ENCODE results near the gene PCDHGB3. TPM values are rescaled to one million over a fixed set of nuclear protein-coding genes. Genes with fewer than 3 reads are reported as not detected.
A peak's percentile ranks its signal among the peaks of the same experiment; 100 is the strongest.

Gene PCDHGB3
- total RNA-seq, 2 donors from 2014 or later, result 11.2 to 15.4 TPM

DNA sequence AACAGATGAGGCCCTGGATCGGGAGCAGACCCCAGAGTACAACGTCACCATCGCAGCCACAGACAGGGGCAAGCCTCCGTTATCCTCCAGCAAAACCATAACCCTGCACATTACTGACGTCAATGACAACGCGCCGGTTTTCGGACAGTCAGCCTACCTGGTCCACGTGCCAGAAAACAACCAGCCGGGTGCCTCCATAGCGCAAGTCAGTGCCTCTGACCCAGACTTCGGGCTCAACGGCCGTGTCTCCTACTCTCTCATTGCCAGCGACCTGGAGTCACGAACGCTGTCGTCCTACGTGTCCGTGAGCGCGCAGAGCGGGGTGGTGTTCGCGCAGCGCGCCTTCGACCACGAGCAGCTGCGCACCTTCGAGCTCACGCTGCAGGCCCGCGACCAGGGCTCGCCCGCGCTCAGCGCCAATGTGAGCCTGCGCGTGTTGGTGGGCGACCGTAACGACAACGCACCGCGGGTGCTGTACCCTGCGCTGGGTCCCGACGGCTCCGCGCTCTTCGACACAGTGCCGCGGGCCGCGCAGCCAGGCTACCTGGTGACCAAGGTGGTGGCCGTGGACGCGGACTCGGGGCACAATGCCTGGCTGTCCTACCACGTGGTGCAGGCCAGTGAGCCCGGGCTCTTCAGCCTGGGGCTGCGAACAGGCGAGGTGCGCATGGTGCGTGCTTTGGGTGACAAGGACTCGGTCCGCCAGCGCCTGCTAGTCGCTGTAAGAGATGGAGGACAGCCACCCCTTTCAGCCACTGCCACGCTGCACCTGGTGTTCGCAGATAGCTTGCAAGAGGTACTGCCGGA lies 49.2 kb downstream of the PCDHGB3 start:
- ATAC-seq (ENCODE audit: insufficient number of reproducible peaks, low FRiP score, low read depth), result no peak
- H3K4me3 ChIP-seq, result peak overlapping the region; percentile 33

DNA sequence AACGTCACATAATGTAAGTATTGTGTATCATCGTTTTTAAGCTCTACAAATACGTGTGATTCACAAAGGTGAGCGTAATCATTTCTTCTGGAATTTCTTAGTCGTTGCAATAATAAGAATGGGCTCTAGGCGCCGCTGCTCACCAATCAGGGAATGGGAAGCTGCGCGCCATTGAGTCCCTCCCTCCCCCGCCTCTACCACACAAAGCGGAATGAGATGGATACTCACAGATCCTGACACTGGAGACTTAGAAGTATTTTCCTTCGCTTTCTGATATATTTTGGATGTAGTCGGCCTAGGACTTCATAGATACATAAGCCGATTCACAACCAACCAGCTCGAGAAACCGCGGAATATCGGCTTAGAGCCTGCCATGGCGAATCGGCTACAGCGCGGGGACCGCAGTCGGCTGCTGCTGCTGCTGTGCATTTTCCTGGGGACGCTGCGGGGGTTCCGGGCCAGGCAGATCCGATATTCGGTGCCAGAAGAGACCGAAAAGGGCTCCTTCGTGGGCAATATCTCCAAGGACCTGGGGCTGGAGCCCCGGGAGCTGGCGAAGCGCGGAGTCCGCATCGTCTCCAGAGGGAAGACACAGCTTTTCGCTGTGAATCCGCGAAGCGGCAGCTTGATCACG lies 50.9 kb downstream of the PCDHGB3 start, which contains the start of gene PCDHGA11:
TSS of gene PCDHGA11 (plus strand) at position 197 of the 634 bp plus-strand sequence. CDS start at position 374, 177 bp downstream.
- Histone ChIP-seq H3K27me3 (replicated peaks; ENCODE audit: insufficient read depth) (no peaks in the 10 kb centered on the region), H3K27ac (no peak within 1 kb of the TSS), H3K4me3 (peak within 1 kb of the TSS; percentile 63), H3K9me3 (peaks cover 99% of the 10 kb centered on the region), H3K4me1 (ENCODE audit: control insufficient read depth in 1 of 2, low read depth in 2 of 2) (no peaks in the 10 kb centered on the region), H3K36me3 (no peaks in the 10 kb centered on the region)
- ATAC-seq (ENCODE audit: insufficient number of reproducible peaks, low FRiP score, low read depth) (no peak), DNase-seq (ENCODE audit: low spot score) (no peak)
- TF ChIP-seq, protein P1, sequence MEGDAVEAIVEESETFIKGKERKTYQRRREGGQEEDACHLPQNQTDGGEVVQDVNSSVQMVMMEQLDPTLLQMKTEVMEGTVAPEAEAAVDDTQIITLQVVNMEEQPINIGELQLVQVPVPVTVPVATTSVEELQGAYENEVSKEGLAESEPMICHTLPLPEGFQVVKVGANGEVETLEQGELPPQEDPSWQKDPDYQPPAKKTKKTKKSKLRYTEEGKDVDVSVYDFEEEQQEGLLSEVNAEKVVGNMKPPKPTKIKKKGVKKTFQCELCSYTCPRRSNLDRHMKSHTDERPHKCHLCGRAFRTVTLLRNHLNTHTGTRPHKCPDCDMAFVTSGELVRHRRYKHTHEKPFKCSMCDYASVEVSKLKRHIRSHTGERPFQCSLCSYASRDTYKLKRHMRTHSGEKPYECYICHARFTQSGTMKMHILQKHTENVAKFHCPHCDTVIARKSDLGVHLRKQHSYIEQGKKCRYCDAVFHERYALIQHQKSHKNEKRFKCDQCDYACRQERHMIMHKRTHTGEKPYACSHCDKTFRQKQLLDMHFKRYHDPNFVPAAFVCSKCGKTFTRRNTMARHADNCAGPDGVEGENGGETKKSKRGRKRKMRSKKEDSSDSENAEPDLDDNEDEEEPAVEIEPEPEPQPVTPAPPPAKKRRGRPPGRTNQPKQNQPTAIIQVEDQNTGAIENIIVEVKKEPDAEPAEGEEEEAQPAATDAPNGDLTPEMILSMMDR (IDR thresholded peaks at IDR 0.05), result no peak

More for the DNA sequence above, 49.2 kb downstream of the PCDHGB3 start:
- Histone ChIP-seq H3K36me3 (no peaks in the 10 kb centered on the region), H3K27me3 (replicated peaks; ENCODE audit: insufficient read depth) (no peaks in the 10 kb centered on the region), H3K4me1 (ENCODE audit: control insufficient read depth in 1 of 2, low read depth in 2 of 2) (no peaks in the 10 kb centered on the region), H3K9me3 (peaks cover 98% of the 10 kb centered on the region), H3K27ac (no peak overlapping the region)
- no peak for DNase-seq (ENCODE audit: low spot score)
- TF ChIP-seq, protein P1 (IDR thresholded peaks at IDR 0.05), result no peak

- no peaks in the 10 kb centered on the region for H3K36me3 ChIP-seq
- TF ChIP-seq, protein P1 (IDR thresholded peaks at IDR 0.05), result no peak
- no peak for ATAC-seq (ENCODE audit: insufficient number of reproducible peaks, low FRiP score, low read depth)
Measured at GRCh38 chr5:141421489-141421855, 51.4 kb downstream of the PCDHGB3 start.

More at GRCh38 chr5:141421489-141421855, 51.4 kb downstream of the PCDHGB3 start:
- no peak overlapping the region for H3K27ac ChIP-seq
- no peaks in the 10 kb centered on the region for H3K4me1 ChIP-seq (ENCODE audit: control insufficient read depth in 1 of 2, low read depth in 2 of 2)
- peak overlapping the region; percentile 63 for H3K4me3 ChIP-seq
- H3K27me3 ChIP-seq (replicated peaks; ENCODE audit: insufficient read depth), result no peaks in the 10 kb centered on the region
- no peak for DNase-seq (ENCODE audit: low spot score)
- peaks cover 99% of the 10 kb centered on the region for H3K9me3 ChIP-seq

Other genes with a start within 250 kb of the PCDHGB3 start
- 10 to 100 TPM in 1 of 2 donors, 1 to 10 TPM in 1; 2.8 to 14.5 TPM for gene PCDHB4, start 248.4 kb upstream of the PCDHGB3 start, total RNA-seq
- 10 to 100 TPM in 1 of 2 donors, 1 to 10 TPM in 1; 4.8 to 11.0 TPM for gene PCDHB5, start 235.0 kb upstream of the PCDHGB3 start, total RNA-seq
- 1 to 10 TPM; 3.2 to 3.8 TPM for gene PCDHB6, start 220.2 kb upstream of the PCDHGB3 start, total RNA-seq
- 1 to 10 TPM; 4.2 to 7.1 TPM for gene PCDHB7, start 197.6 kb upstream of the PCDHGB3 start, total RNA-seq
- 1 to 10 TPM in 1 of 2 donors, under 1 TPM in 1; 0.95 to 1.7 TPM for gene PCDHB8, start 192.5 kb upstream of the PCDHGB3 start, total RNA-seq
- 10 to 100 TPM in 1 of 2 donors, 1 to 10 TPM in 1; 9.1 to 11.6 TPM for gene PCDHB16, start 187.9 kb upstream of the PCDHGB3 start, total RNA-seq
- gene PCDHB9, start 183.1 kb upstream of the PCDHGB3 start, total RNA-seq, result 1 to 10 TPM; 4.2 to 9.6 TPM
- 1 to 10 TPM; 6.1 to 9.1 TPM for gene PCDHB10, start 177.9 kb upstream of the PCDHGB3 start, total RNA-seq
- gene PCDHB11, start 170.6 kb upstream of the PCDHGB3 start, total RNA-seq, result 10 to 100 TPM in 1 of 2 donors, 1 to 10 TPM in 1; 6.0 to 10.6 TPM
- gene PCDHB12, start 161.5 kb upstream of the PCDHGB3 start, total RNA-seq, result 1 to 10 TPM; 7.3 to 7.4 TPM
- gene PCDHB13, start 156.3 kb upstream of the PCDHGB3 start, total RNA-seq, result 10 to 100 TPM in 1 of 2 donors, 1 to 10 TPM in 1; 8.0 to 16.1 TPM
- gene PCDHB14, start 146.9 kb upstream of the PCDHGB3 start, total RNA-seq, result 10 to 100 TPM; 10.2 to 14.6 TPM
- 10 to 100 TPM in 1 of 2 donors, 1 to 10 TPM in 1; 6.1 to 10.7 TPM for gene PCDHB15, start 124.8 kb upstream of the PCDHGB3 start, total RNA-seq
- 1 to 10 TPM; 2.0 to 3.5 TPM for gene SLC25A2, start 66.2 kb upstream of the PCDHGB3 start, total RNA-seq
- 10 to 100 TPM; 35.9 to 56.1 TPM for gene TAF7, start 49.5 kb upstream of the PCDHGB3 start, total RNA-seq
- gene PCDHGA1, start 39.7 kb upstream of the PCDHGB3 start, total RNA-seq, result 1 to 10 TPM in 1 of 2 donors, under 1 TPM in 1; 0.41 to 2.8 TPM
- 10 to 100 TPM in 1 of 2 donors, 1 to 10 TPM in 1; 8.5 to 13.8 TPM for gene PCDHGA2, start 31.5 kb upstream of the PCDHGB3 start, total RNA-seq
- 1 to 10 TPM; 5.3 to 9.1 TPM for gene PCDHGA3, start 26.4 kb upstream of the PCDHGB3 start, total RNA-seq
- 10 to 100 TPM in 1 of 2 donors, 1 to 10 TPM in 1; 6.8 to 11.4 TPM for gene PCDHGB1, start 20.1 kb upstream of the PCDHGB3 start, total RNA-seq
- gene PCDHGA4, start 15.2 kb upstream of the PCDHGB3 start, total RNA-seq, result 10 to 100 TPM; 11.4 TPM
- 10 to 100 TPM in 1 of 2 donors, 1 to 10 TPM in 1; 9.7 to 13.4 TPM for gene PCDHGB2, start 10.2 kb upstream of the PCDHGB3 start, total RNA-seq
- 10 to 100 TPM in 1 of 2 donors, 1 to 10 TPM in 1; 9.5 to 12.5 TPM for gene PCDHGA5, start 6.1 kb upstream of the PCDHGB3 start, total RNA-seq
- 10 to 100 TPM; 12.0 to 13.1 TPM for gene PCDHGA6, start 3.6 kb downstream of the PCDHGB3 start, total RNA-seq
- gene PCDHGA7, start 12.5 kb downstream of the PCDHGB3 start, total RNA-seq, result 10 to 100 TPM; 11.9 to 12.2 TPM
- 10 to 100 TPM; 11.6 to 18.1 TPM for gene PCDHGB4, start 17.5 kb downstream of the PCDHGB3 start, total RNA-seq
- 10 to 100 TPM in 1 of 2 donors, 1 to 10 TPM in 1; 7.5 to 13.9 TPM for gene PCDHGA8, start 22.4 kb downstream of the PCDHGB3 start, total RNA-seq
- 10 to 100 TPM; 20.8 to 26.3 TPM for gene PCDHGB5, start 27.7 kb downstream of the PCDHGB3 start, total RNA-seq
- gene PCDHGA9, start 32.5 kb downstream of the PCDHGB3 start, total RNA-seq, result 10 to 100 TPM; 12.0 to 18.6 TPM
- 10 to 100 TPM in 1 of 2 donors, 1 to 10 TPM in 1; 9.5 to 17.2 TPM for gene PCDHGB6, start 37.8 kb downstream of the PCDHGB3 start, total RNA-seq
- 10 to 100 TPM; 11.1 to 14.4 TPM for gene PCDHGA10, start 42.7 kb downstream of the PCDHGB3 start, total RNA-seq
- 10 to 100 TPM; 18.0 to 28.1 TPM for gene PCDHGB7, start 47.4 kb downstream of the PCDHGB3 start, total RNA-seq
- 10 to 100 TPM; 10.4 to 11.6 TPM for gene PCDHGA11, start 50.8 kb downstream of the PCDHGB3 start, total RNA-seq
- 10 to 100 TPM; 16.2 to 26.0 TPM for gene PCDHGA12, start 60.3 kb downstream of the PCDHGB3 start, total RNA-seq
- 10 to 100 TPM; 61.3 to 99.9 TPM for gene PCDHGC3, start 105.7 kb downstream of the PCDHGB3 start, total RNA-seq
- 1 to 10 TPM; 6.4 to 7.9 TPM for gene PCDHGC4, start 114.8 kb downstream of the PCDHGB3 start, total RNA-seq
- 1 to 10 TPM; 5.7 to 6.9 TPM for gene PCDHGC5, start 118.8 kb downstream of the PCDHGB3 start, total RNA-seq
- gene DIAPH1, start 248.8 kb downstream of the PCDHGB3 start, total RNA-seq, result 10 to 100 TPM; 91.0 to 93.1 TPM

Data from thoracic aorta (tissue), 2 donors.